ENCODE data around the gene RAB6C.
"Not testable (repeated sequence)": the region's sequence is repeated elsewhere in the genome, so short reads cannot be mapped to it uniquely, and the experiment has no call there.

Gene RAB6C

GRCh38 chr2:129979629-129980155, at the start of gene RAB6C:
RAB6C (plus strand) TSS chr2:129979666; CDS start chr2:129980116, 450 bp downstream.
- not testable (repeated sequence) for H3K4me1 ChIP-seq (ENCODE audit: control insufficient read depth in 5 of 5, insufficient read depth in 5 of 5, low read length in 5 of 5); H3K9ac ChIP-seq (ENCODE audit: low read length in 5 of 5); H3K36me3 ChIP-seq (ENCODE audit: control insufficient read depth in 5 of 5, insufficient read depth in 5 of 5, low read length in 5 of 5); H3K27ac ChIP-seq (ENCODE audit: low read depth, low read length); H3K9me3 ChIP-seq (ENCODE audit: control insufficient read depth in 5 of 5, low read length in 5 of 5)
- Histone ChIP-seq H3K27me3 (ENCODE audit: control insufficient read depth in 5 of 5, insufficient read depth in 4 of 5, low read length in 5 of 5) (peaks cover 0 to 14% (median 2%) of the 10 kb centered on the region in 5 donors), H3K4me3 (ENCODE audit: low read depth in 1 of 5, low read length in 5 of 5) (peak within 1 kb of the TSS in 4 of 5 donors; percentile 38 to 57 (median 52))

- Histone ChIP-seq H3K27ac (ENCODE audit: low read depth, low read length) (no peak overlapping the region), H3K9ac (ENCODE audit: low read length in 5 of 5) (no peak overlapping the region)
These were observed 49.0 kb upstream of the RAB6C start for GRCh38 chr2:129930451-129930850.

GRCh38 chr2:129933387-129933786, 46.1 kb upstream of the RAB6C start:
- not testable (repeated sequence) for H3K4me3 ChIP-seq (ENCODE audit: low read depth in 1 of 5, low read length in 5 of 5)

More at GRCh38 chr2:129930451-129930850, 49.0 kb upstream of the RAB6C start:
- H3K27me3 ChIP-seq (ENCODE audit: control insufficient read depth in 5 of 5, insufficient read depth in 4 of 5, low read length in 5 of 5), result peaks cover 0 to 14% (median 3%) of the 10 kb centered on the region in 5 donors
- H3K4me3 ChIP-seq (ENCODE audit: low read depth in 1 of 5, low read length in 5 of 5), result no peak overlapping the region
- H3K9me3 ChIP-seq (ENCODE audit: control insufficient read depth in 5 of 5, low read length in 5 of 5), result no peaks in the 10 kb centered on the region
- H3K36me3 ChIP-seq (ENCODE audit: control insufficient read depth in 5 of 5, insufficient read depth in 5 of 5, low read length in 5 of 5), result no peaks in the 10 kb centered on the region
- H3K4me1 ChIP-seq (ENCODE audit: control insufficient read depth in 5 of 5, insufficient read depth in 5 of 5, low read length in 5 of 5), result peaks cover 0 to 12% (median 3%) of the 10 kb centered on the region in 5 donors

DNA sequence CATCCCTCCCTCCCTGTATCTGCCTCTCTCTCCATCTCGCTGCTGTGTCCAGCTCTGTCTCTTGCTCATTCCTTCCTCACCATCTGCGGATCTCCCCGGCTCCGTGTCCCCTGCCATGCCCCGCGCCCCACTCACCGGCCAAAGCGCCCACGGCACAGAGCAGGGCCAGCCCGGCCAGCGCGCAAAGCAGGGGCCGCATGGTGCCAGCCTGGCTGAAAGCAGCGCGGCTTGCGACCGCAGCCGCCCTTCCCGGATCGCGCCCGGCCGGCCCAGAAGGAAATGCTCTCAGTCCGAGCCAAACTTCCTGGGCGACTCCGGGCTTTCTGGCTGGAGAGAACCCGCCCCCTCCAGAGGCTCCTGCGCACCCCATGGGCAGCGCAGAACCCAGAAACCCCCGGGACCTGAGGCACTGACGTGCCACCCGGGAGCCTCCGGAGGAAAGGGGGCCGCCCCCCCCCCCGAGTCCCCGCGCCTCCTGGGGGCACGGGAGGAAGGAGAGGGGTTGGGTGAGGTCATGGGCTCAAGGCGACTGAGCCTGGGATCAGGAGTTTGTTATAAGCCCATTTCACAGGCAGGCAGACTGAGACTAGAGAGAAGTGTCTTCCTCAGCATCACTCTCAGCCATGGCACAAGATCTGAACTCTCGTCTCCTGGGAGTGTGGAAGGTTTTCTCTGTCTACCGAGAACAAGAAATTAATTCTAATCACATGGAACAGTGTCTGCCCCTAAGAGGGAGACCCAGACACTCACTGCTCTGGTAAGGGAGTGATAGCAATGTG, 45.2 kb upstream of the RAB6C start:
- H3K27ac ChIP-seq (ENCODE audit: low read depth, low read length), result no peak overlapping the region
- no peak overlapping the region for H3K9ac ChIP-seq (ENCODE audit: low read length in 5 of 5)
- peaks cover 0 to 12% (median 3%) of the 10 kb centered on the region in 5 donors for H3K4me1 ChIP-seq (ENCODE audit: control insufficient read depth in 5 of 5, insufficient read depth in 5 of 5, low read length in 5 of 5)
- peaks cover 0 to 14% (median 3%) of the 10 kb centered on the region in 5 donors for H3K27me3 ChIP-seq (ENCODE audit: control insufficient read depth in 5 of 5, insufficient read depth in 4 of 5, low read length in 5 of 5)
- no peaks in the 10 kb centered on the region for H3K36me3 ChIP-seq (ENCODE audit: control insufficient read depth in 5 of 5, insufficient read depth in 5 of 5, low read length in 5 of 5)
- no peaks in the 10 kb centered on the region for H3K9me3 ChIP-seq (ENCODE audit: control insufficient read depth in 5 of 5, low read length in 5 of 5)
- H3K4me3 ChIP-seq (ENCODE audit: low read depth in 1 of 5, low read length in 5 of 5), result no peak overlapping the region

More at GRCh38 chr2:129933387-129933786, 46.1 kb upstream of the RAB6C start:
- H3K36me3 ChIP-seq (ENCODE audit: control insufficient read depth in 5 of 5, insufficient read depth in 5 of 5, low read length in 5 of 5); H3K27ac ChIP-seq (ENCODE audit: low read depth, low read length); H3K9ac ChIP-seq (ENCODE audit: low read length in 5 of 5); H3K9me3 ChIP-seq (ENCODE audit: control insufficient read depth in 5 of 5, low read length in 5 of 5): not testable (repeated sequence)
- peaks cover 0 to 14% (median 3%) of the 10 kb centered on the region in 5 donors for H3K27me3 ChIP-seq (ENCODE audit: control insufficient read depth in 5 of 5, insufficient read depth in 4 of 5, low read length in 5 of 5)
- peaks cover 0 to 12% (median 3%) of the 10 kb centered on the region in 5 donors for H3K4me1 ChIP-seq (ENCODE audit: control insufficient read depth in 5 of 5, insufficient read depth in 5 of 5, low read length in 5 of 5)

- Histone ChIP-seq H3K4me1 (ENCODE audit: control insufficient read depth in 5 of 5, insufficient read depth in 5 of 5, low read length in 5 of 5) (peaks cover 0 to 5% (median 0%) of the 10 kb centered on the region in 5 donors), H3K36me3 (ENCODE audit: control insufficient read depth in 5 of 5, insufficient read depth in 5 of 5, low read length in 5 of 5) (no peaks in the 10 kb centered on the region), H3K4me3 (ENCODE audit: low read depth in 1 of 5, low read length in 5 of 5) (no peak overlapping the region), H3K9me3 (ENCODE audit: control insufficient read depth in 5 of 5, low read length in 5 of 5) (no peaks in the 10 kb centered on the region), H3K27ac (ENCODE audit: low read depth, low read length) (no peak overlapping the region), H3K27me3 (ENCODE audit: control insufficient read depth in 5 of 5, insufficient read depth in 4 of 5, low read length in 5 of 5) (peaks cover 0 to 14% (median 3%) of the 10 kb centered on the region in 5 donors), H3K9ac (ENCODE audit: low read length in 5 of 5) (no peak overlapping the region)
These were observed 44.3 kb upstream of the RAB6C start for GRCh38 chr2:129935118-129935517.

DNA sequence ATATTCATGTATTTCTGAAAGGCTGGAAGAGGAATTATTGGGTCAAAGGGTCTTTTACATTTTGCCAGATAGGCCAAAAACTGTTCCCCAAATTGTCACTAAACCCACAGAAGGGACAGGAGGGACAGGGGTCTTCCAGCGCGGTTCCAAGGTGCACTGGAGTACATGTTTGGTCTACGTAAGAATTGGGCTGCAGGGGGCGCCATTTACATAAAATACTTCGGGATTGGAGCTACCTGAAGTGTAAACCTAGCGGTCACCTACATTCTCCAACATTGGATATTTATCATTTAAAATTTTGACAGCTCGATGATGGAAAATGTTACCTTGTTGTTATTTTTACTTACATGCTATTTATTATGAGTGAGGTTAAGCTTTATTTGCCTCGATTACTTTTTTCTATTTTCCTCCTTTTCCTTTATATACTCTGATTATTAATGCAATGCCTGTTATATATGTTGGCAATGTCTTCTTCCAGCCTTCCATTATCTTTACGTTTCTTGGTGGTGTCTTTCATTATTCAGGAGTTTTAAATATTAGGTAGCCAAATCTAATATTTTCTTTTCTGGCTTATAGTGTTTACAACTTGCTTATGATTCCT, 43.0 kb upstream of the RAB6C start:
- Histone ChIP-seq H3K4me1 (ENCODE audit: control insufficient read depth in 5 of 5, insufficient read depth in 5 of 5, low read length in 5 of 5) (peaks cover 0 to 4% (median 0%) of the 10 kb centered on the region in 5 donors), H3K27ac (ENCODE audit: low read depth, low read length) (no peak overlapping the region), H3K9me3 (ENCODE audit: control insufficient read depth in 5 of 5, low read length in 5 of 5) (no peaks in the 10 kb centered on the region), H3K9ac (ENCODE audit: low read length in 5 of 5) (no peak overlapping the region), H3K4me3 (ENCODE audit: low read depth in 1 of 5, low read length in 5 of 5) (no peak overlapping the region), H3K36me3 (ENCODE audit: control insufficient read depth in 5 of 5, insufficient read depth in 5 of 5, low read length in 5 of 5) (no peaks in the 10 kb centered on the region), H3K27me3 (ENCODE audit: control insufficient read depth in 5 of 5, insufficient read depth in 4 of 5, low read length in 5 of 5) (peaks cover 0 to 14% (median 3%) of the 10 kb centered on the region in 5 donors)

GRCh38 chr2:129938850-129939471, 40.5 kb upstream of the RAB6C start:
- not testable (repeated sequence) for H3K9ac ChIP-seq (ENCODE audit: low read length in 5 of 5); H3K36me3 ChIP-seq (ENCODE audit: control insufficient read depth in 5 of 5, insufficient read depth in 5 of 5, low read length in 5 of 5); H3K4me1 ChIP-seq (ENCODE audit: control insufficient read depth in 5 of 5, insufficient read depth in 5 of 5, low read length in 5 of 5); H3K27ac ChIP-seq (ENCODE audit: low read depth, low read length); H3K9me3 ChIP-seq (ENCODE audit: control insufficient read depth in 5 of 5, low read length in 5 of 5); H3K27me3 ChIP-seq (ENCODE audit: control insufficient read depth in 5 of 5, insufficient read depth in 4 of 5, low read length in 5 of 5); H3K4me3 ChIP-seq (ENCODE audit: low read depth in 1 of 5, low read length in 5 of 5)

GRCh38 chr2:129943456-129943855, 36.0 kb upstream of the RAB6C start:
- H3K36me3 ChIP-seq (ENCODE audit: control insufficient read depth in 5 of 5, insufficient read depth in 5 of 5, low read length in 5 of 5); H3K27ac ChIP-seq (ENCODE audit: low read depth, low read length); H3K9ac ChIP-seq (ENCODE audit: low read length in 5 of 5); H3K4me3 ChIP-seq (ENCODE audit: low read depth in 1 of 5, low read length in 5 of 5); H3K9me3 ChIP-seq (ENCODE audit: control insufficient read depth in 5 of 5, low read length in 5 of 5); H3K27me3 ChIP-seq (ENCODE audit: control insufficient read depth in 5 of 5, insufficient read depth in 4 of 5, low read length in 5 of 5); H3K4me1 ChIP-seq (ENCODE audit: control insufficient read depth in 5 of 5, insufficient read depth in 5 of 5, low read length in 5 of 5): not testable (repeated sequence)

- no peaks in the 10 kb centered on the region for H3K27me3 ChIP-seq (ENCODE audit: control insufficient read depth in 5 of 5, insufficient read depth in 4 of 5, low read length in 5 of 5)
- no peak overlapping the region for H3K4me3 ChIP-seq (ENCODE audit: low read depth in 1 of 5, low read length in 5 of 5)
- no peaks in the 10 kb centered on the region for H3K9me3 ChIP-seq (ENCODE audit: control insufficient read depth in 5 of 5, low read length in 5 of 5)
- no peak overlapping the region for H3K9ac ChIP-seq (ENCODE audit: low read length in 5 of 5)
- no peaks in the 10 kb centered on the region for H3K36me3 ChIP-seq (ENCODE audit: control insufficient read depth in 5 of 5, insufficient read depth in 5 of 5, low read length in 5 of 5)
- H3K4me1 ChIP-seq (ENCODE audit: control insufficient read depth in 5 of 5, insufficient read depth in 5 of 5, low read length in 5 of 5), result no peaks in the 10 kb centered on the region
- no peak overlapping the region for H3K27ac ChIP-seq (ENCODE audit: low read depth, low read length)
These were observed 33.9 kb upstream of the RAB6C start for GRCh38 chr2:129945557-129945956.

GRCh38 chr2:129947712-129948111, 31.8 kb upstream of the RAB6C start:
- H3K27ac ChIP-seq (ENCODE audit: low read depth, low read length); H3K9ac ChIP-seq (ENCODE audit: low read length in 5 of 5); H3K36me3 ChIP-seq (ENCODE audit: control insufficient read depth in 5 of 5, insufficient read depth in 5 of 5, low read length in 5 of 5); H3K9me3 ChIP-seq (ENCODE audit: control insufficient read depth in 5 of 5, low read length in 5 of 5); H3K4me1 ChIP-seq (ENCODE audit: control insufficient read depth in 5 of 5, insufficient read depth in 5 of 5, low read length in 5 of 5); H3K27me3 ChIP-seq (ENCODE audit: control insufficient read depth in 5 of 5, insufficient read depth in 4 of 5, low read length in 5 of 5); H3K4me3 ChIP-seq (ENCODE audit: low read depth in 1 of 5, low read length in 5 of 5): not testable (repeated sequence)

Measured in subcutaneous abdominal adipose tissue (tissue), 5 donors.